Measurements from ENCODE around the gene RUNX1. TPM values are rescaled to one million over a fixed set of nuclear protein-coding genes. Genes with fewer than 3 reads are reported as not detected.

RUNX1 gene
- polyA plus RNA-seq, 1 donor from 2014 or later: 9.2 TPM

DNA sequence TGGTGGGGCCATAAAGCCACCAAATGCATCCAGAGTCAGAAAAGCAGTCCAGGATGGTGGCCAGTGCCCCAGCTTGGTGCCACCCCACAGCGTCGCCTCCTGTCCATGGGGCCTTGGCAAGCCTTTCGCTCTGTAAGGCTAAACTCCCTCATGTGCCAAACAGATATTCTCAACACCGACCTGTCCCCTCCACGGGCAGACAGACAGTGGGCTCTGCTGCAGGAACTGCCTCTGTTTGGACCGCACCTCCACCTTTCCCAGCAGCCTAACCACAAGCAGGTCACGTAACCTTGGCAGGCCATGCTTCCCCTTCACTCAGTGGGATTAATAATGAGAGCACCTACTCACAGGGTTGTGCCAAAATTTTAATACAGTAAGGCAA lies 11.7 kb downstream of the RUNX1 start:
- Mint-ChIP-seq H3K9me3 (no peaks in the 10 kb centered on the region), H3K27me3 (peaks cover 4% of the 10 kb centered on the region), H3K4me3 (peak overlapping the region in 1 of 4 donors; percentile 63), H3K4me1 (peaks cover 14 to 43% (median 18%) of the 10 kb centered on the region in 3 donors), H3K36me3 (peaks cover 2% of the 10 kb centered on the region), H3K27ac (peak overlapping the region in 1 of 3 donors; percentile 87)

DNA sequence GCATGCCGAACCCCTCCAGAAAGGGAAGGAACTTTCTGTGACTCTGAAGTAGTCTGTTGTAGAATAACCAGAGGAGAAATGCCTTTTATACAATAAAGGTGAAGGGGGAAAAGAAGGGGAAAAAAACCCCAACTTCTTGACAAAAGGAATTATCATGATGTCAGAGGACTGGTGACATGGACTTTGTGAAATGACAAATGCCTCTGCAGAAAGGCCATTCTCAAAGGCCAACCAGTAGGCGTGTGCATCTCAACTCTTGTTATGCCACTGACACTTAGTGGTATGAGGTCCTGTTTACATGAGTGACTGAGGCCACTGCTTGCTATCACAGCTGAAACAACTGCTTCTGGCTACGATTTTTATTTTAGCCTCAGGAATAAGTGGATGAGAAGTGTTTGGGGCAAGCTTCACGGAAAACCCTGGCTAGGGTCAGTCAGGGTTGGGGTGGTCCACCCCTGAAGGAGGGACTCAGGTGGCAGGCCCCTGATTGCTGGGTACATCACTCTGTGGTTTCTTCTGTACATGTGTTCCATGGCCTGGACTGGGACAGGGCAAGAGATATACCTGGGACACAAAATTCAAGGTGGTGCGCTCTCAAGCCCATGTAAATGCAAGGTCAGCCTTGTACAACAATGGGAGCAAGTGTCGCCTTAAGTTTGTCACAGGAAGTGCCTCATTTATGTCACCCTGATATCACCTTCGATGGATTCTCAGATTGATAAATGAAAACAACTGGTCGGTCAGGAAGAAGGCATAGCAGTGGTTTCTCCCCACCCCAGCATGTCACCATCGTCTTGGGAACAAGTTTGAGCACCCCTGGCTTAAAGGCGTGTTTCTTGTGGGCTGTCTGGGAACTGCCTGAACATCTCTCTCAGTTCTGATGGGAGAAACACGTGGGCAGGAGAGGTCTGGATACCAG lies 12.4 kb downstream of the RUNX1 start:
- H3K27ac Mint-ChIP-seq: no peak overlapping the region
- H3K4me1 Mint-ChIP-seq: peaks cover 16 to 39% (median 18%) of the 10 kb centered on the region in 3 donors
- H3K4me3 Mint-ChIP-seq: no peak overlapping the region
- peaks cover 4% of the 10 kb centered on the region for H3K27me3 Mint-ChIP-seq
- H3K9me3 Mint-ChIP-seq: no peaks in the 10 kb centered on the region
- H3K36me3 Mint-ChIP-seq: peaks cover 2% of the 10 kb centered on the region

DNA sequence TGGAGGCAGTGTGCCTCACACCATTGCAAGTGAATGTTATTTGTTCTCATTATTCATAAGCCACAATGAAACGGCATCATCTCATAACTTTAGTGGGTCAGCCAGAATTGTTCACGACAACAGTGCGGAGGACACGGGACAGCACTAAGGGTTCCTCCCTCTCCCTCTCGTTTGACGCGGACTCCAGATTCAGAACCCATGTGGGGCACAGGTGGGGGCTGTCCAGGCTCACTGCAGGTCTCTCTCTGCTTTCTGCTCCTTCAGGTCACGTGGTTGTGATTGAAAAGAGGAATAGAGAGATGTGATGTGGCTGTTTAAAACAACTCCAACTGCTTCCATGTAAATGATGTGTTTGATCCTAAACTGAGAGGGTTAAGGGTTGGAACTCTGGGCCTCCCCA lies 13.5 kb downstream of the RUNX1 start:
- Mint-ChIP-seq H3K36me3 (peaks cover 3% of the 10 kb centered on the region), H3K27ac (peak overlapping the region in 1 of 3 donors; percentile 47), H3K27me3 (no peaks in the 10 kb centered on the region), H3K9me3 (no peaks in the 10 kb centered on the region), H3K4me1 (peaks cover 11 to 34% (median 11%) of the 10 kb centered on the region in 3 donors), H3K4me3 (no peak overlapping the region)

DNA sequence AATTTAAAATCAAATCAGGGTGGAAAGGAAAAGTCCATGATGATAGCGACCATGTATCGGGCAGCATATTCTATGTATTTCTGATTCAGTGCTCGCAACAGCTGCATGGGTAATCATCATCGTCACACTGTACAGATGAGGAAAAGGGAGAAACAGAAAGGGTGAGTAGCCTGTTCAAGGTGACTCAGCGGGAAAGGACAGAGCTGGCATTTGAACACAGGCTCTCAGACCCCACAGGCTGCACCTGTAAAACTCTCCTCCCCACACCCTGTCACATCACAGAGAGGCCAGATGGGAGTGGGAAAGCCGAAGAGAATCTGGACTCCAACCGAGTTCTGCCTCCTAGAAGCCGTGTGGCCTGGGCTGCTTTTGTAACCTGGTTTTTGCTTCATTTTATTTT lies 14.0 kb downstream of the RUNX1 start:
- Mint-ChIP-seq H3K36me3 (peaks cover 3% of the 10 kb centered on the region), H3K4me1 (peaks cover 7 to 36% (median 12%) of the 10 kb centered on the region in 3 donors), H3K27me3 (no peaks in the 10 kb centered on the region), H3K9me3 (peaks cover 0 to 2% (median 0%) of the 10 kb centered on the region in 3 donors), H3K4me3 (peak overlapping the region in 1 of 4 donors; percentile 41), H3K27ac (no peak overlapping the region)

DNA sequence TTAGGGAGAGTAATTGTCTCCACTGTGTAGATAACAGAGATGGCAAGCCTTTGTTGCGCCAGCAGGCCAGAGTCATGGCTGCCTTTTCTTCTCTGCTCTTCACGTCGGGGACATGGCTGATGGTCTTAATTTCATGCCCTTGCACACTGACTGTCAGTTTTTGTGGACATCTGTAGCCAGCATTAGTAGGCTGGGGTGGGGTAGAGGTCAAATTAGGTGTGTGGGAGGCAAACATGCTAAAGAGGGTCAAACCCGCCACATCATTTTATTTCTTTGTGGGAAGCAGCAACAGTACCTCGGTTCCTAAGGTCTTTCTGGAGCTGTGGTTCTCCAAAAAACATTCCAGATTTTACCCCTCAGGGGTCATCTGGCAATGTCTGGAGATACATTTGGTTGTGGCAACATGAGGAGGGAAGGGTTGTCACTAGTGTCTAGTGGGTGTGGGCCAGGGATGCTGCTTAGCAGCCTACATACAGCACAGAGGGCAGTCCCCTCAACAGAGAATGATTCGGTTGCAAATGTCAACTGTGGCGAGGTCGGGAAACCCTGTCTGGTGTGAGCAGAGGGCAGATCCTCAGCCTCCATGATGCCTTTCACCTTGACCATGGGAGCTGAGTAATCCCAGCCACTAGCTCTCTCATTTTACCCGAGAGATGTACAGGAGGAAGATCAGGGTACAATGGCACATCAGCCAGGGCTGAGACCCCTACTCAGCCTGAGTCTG lies 14.7 kb downstream of the RUNX1 start:
- H3K27me3 Mint-ChIP-seq: no peaks in the 10 kb centered on the region
- H3K4me1 Mint-ChIP-seq: peaks cover 4 to 34% (median 10%) of the 10 kb centered on the region in 3 donors
- H3K27ac Mint-ChIP-seq: no peak overlapping the region
- H3K4me3 Mint-ChIP-seq: no peak overlapping the region
- H3K36me3 Mint-ChIP-seq: peaks cover 3% of the 10 kb centered on the region
- peaks cover 0 to 2% (median 0%) of the 10 kb centered on the region in 3 donors for H3K9me3 Mint-ChIP-seq

DNA sequence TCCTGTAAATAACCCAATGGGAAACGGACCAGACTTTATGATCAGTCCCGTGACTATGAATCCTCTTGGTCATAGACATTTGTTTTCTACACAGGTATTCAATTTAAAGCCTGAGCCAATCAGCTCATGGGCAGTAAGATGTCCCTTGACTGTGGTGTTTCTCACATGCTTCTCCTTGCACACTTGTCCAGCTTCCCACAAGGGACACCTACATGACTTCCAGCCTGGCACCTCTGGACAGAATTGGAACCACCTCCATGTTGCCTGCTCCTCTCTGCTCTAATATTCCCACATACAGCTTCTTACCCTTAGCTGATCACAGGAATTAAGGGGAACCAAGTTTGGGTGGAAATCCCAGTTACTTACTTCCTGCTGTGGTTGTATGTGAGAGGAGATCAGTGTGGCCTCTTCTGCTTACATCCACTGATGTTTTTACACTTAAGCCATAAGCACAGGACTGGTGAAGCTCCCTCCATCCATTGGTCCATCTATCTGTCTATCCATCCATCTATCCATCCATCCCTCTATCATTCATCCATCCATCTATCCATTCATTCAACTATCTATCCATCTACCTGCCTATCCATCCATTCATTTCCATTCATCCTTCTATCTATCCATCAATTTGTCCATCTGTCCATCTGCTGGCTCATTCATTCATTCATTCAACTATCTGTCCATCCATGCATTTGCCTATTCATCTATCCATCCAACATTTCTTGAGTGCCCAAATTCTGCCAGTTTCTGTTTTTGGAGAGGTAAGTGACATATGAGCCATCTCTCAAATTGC lies 16.4 kb downstream of the RUNX1 start:
- Mint-ChIP-seq H3K4me3 (peak overlapping the region in 1 of 4 donors; percentile 1), H3K27me3 (no peaks in the 10 kb centered on the region), H3K9me3 (peaks cover 0 to 2% (median 0%) of the 10 kb centered on the region in 3 donors), H3K27ac (no peak overlapping the region), H3K4me1 (peaks cover 13 to 44% (median 19%) of the 10 kb centered on the region in 3 donors), H3K36me3 (peaks cover 3% of the 10 kb centered on the region)

DNA sequence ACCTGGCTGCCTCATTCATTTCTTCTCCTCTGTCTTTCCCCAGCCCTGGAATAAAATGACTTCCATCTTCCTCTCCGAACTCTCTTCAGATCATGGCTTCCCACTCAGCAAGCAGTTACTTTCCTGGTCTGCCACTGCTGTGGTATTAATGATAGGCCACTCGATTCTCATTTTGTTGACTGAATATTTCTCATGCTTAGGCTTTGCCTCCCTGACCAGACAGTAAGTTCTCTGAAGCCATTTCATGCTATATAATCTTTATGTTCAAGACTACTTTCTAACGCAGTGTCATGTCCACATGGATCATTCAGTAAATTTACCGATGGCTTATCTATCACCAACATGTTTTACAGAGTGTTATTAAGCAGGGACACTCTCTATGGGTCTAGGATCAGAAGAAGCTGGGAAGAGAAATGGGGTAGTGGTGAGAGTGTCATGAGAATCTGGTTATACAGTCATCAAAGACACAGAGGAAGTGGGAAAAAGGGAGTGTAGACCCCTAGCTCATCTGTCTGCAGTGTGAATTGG lies 20.6 kb downstream of the RUNX1 start:
- H3K4me3 Mint-ChIP-seq: peak overlapping the region in 2 of 4 donors; percentile 6 to 63
- peaks cover 0 to 2% (median 0%) of the 10 kb centered on the region in 3 donors for H3K9me3 Mint-ChIP-seq
- H3K27me3 Mint-ChIP-seq: no peaks in the 10 kb centered on the region
- H3K4me1 Mint-ChIP-seq: peaks cover 35 to 54% (median 42%) of the 10 kb centered on the region in 3 donors
- peaks cover 9% of the 10 kb centered on the region for H3K36me3 Mint-ChIP-seq
- peak overlapping the region; percentile 37 to 95 (median 93) for H3K27ac Mint-ChIP-seq

DNA sequence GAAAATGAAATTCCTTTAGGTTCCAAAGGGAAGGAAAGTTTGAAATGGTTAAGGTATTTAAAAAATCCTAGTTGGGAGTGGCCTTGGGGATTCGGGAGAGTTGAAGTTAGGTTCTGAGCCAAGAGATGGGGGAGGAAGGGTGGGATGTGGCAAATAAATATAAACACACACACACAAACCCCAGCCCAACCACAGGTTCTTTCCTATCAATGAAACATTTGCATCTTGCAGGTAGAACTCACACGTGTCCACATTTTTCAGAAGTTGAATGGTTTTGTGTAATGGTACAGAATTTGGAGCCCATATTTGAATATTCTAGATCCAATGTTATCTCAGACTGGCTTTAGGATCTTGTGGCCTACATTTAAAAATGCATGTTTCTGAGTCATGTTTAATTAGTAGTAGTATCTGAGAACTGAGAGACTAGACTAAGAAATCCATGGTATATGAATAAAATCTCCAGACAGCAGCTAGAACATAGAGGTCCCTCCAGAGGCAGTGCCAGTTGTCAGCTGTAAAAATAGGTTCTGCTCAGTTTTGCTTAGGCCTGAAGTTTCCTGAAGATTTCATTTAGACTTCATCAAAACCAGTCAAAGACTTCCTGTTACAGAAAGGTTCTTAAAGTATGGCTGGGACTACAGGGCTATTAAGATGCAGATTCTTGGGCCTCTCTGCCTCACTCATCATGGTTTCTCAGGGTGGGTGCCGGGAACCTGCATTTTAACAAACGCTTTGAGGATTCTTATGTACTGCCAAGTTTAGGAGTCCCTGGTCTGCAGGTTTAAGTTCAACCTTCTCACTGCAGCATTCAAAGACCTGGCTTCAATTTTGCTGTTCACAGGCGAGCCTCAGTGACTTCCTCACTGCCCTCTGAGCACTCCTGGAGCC lies 21.3 kb downstream of the RUNX1 start:
- Mint-ChIP-seq H3K4me1 (peaks cover 35 to 51% (median 39%) of the 10 kb centered on the region in 3 donors), H3K27me3 (no peaks in the 10 kb centered on the region), H3K4me3 (peak overlapping the region in 3 of 4 donors; percentile 83 to 97 (median 87)), H3K27ac (peak overlapping the region; percentile 93 to 98 (median 98)), H3K9me3 (peaks cover 0 to 2% (median 0%) of the 10 kb centered on the region in 3 donors), H3K36me3 (peaks cover 9% of the 10 kb centered on the region)

DNA sequence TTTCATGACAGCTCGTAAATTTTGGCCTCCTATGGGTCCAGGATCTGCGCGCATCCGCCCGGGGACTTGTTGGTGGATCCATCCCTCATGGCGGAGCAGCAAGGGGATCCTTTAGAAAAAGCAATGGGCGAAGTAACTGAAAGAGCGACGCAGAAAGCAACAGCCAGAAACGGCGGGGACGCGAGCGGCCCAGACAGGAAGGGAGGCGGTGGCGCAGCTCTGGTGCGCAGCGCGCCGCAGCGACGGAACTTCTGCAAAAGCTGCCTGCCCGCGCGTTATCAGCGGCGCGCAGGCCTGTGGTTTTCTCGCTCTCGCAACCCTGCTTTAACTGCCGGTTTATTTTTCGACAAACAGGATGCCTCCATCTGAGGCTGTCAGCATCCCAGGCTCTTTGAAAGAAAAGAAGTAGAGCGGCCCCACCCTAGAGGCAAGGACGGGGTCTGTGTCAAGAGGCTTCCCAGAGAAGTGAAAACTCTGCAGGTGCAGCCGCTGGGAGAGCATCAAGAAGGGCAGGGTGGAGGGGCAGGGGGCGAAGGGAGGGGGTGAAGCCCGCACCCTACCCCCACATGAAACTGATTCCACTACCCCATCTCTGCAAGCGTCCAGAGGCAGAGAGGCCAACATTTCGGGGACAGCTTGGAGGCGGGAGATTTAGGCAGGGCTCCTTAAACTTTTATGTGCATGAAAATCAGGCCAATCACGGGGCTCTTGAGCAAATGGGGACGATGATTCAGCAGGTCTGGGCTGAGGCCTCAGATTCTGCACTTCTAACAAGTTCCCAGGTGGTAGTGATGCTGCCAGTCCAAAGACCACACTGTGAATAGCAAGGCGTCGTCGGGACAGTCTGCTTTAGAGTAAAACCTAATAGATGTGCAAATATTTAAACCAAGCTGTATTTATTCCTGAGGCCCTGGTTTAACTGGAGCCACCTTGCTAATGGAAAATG lies 22.2 kb downstream of the RUNX1 start:
- peak overlapping the region; percentile 80 to 97 (median 88) for H3K4me3 Mint-ChIP-seq
- peak overlapping the region; percentile 93 to 98 (median 98) for H3K27ac Mint-ChIP-seq
- H3K27me3 Mint-ChIP-seq: no peaks in the 10 kb centered on the region
- peaks cover 0 to 2% (median 0%) of the 10 kb centered on the region in 3 donors for H3K9me3 Mint-ChIP-seq
- H3K36me3 Mint-ChIP-seq: peaks cover 9% of the 10 kb centered on the region
- H3K4me1 Mint-ChIP-seq: peaks cover 35 to 49% (median 38%) of the 10 kb centered on the region in 3 donors

DNA sequence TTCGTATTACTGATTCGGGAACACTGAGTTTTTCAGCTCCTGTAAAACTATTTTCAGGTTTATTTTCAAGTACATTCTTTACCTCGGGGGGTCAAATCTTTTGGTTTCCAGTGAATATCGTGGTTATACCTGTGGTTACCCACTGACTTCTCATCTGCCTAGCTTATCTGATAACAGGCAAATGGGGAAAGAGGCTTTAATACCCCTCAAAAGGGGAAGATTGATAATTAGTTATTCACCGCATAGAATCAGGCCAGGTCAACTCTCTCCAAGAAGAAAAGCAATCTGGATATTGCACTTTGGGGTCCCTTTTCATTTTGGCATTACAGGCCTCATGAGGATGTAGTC lies 23.0 kb downstream of the RUNX1 start:
- peak overlapping the region; percentile 54 to 97 (median 84) for H3K4me3 Mint-ChIP-seq
- H3K4me1 Mint-ChIP-seq: peaks cover 35 to 47% (median 37%) of the 10 kb centered on the region in 3 donors
- H3K36me3 Mint-ChIP-seq: peaks cover 8% of the 10 kb centered on the region
- peaks cover 0 to 2% (median 0%) of the 10 kb centered on the region in 3 donors for H3K9me3 Mint-ChIP-seq
- no peaks in the 10 kb centered on the region for H3K27me3 Mint-ChIP-seq
- H3K27ac Mint-ChIP-seq: peak overlapping the region; percentile 74 to 98 (median 93)

DNA sequence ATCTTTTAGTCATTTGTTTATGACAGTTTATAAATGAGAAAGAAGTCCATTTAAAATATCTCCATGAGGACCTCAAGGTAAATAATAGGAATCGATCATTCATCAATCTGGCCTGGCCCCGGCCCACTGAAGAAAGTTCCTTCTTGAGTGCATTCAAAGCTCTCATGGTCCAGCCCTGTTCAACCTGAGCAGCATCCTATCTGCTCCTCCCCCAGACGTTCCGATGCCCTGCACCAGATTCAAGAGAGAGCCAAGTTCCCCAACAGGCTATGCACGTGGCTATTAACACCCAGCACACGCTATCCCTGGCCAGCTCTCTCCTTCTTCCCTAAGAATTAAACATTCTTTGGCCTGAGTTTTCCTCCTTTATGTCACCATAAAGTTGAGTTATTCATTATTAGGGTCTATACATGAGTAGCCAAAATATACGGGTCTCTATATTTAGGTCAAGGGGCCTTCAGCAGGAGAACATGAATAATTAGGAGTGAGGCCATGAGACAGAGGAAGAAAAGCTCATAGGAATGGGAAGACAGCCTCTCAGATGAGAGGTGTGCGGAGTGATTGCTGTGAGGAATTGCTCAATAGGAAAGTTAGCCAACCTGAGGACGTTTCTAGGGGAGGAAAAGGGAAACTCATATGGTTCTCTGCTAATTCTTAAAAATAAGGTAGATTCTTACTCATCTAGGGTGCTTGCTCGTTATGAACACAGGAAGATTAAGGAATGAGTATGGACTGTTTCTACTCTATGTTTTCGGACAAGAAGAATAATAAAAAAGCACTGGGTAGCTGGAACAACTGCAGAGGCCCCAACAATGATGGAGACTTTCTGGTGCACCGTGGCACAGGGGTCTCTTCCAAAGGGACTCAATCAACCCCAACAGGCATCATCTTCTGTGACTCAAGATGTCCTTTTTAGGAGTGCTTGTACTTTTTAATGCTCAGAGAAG lies 23.6 kb downstream of the RUNX1 start:
- Mint-ChIP-seq H3K4me1 (peaks cover 37 to 48% (median 42%) of the 10 kb centered on the region in 3 donors), H3K9me3 (peaks cover 0 to 2% (median 0%) of the 10 kb centered on the region in 3 donors)

DNA sequence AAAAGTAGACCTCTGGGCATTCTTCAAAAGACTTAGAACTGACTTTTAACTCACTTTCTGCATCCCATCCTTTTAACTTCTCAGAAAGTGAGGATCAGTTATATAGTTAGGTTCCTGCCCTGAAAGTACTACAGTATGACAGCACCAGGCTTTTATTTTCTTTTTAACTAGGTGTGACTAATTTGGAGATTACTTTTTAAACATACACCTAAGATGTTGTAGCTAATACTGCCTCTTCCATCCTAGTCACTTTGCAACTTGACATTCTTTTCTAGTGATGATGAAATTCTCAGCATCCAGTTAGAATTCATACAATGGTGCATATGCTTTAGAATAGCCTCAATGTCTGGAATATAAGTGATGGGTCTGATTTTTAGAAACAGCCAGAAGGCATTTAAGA lies 24.6 kb downstream of the RUNX1 start:
- Mint-ChIP-seq H3K4me3 (no peak overlapping the region), H3K4me1 (peaks cover 39 to 48% (median 47%) of the 10 kb centered on the region in 3 donors), H3K36me3 (peaks cover 11% of the 10 kb centered on the region), H3K27me3 (no peaks in the 10 kb centered on the region), H3K27ac (peak overlapping the region; percentile 4 to 98 (median 93)), H3K9me3 (no peaks in the 10 kb centered on the region)

More for the DNA sequence above, 23.6 kb downstream of the RUNX1 start:
- Mint-ChIP-seq H3K27ac (peak overlapping the region; percentile 74 to 98 (median 93)), H3K36me3 (peaks cover 8% of the 10 kb centered on the region), H3K27me3 (no peaks in the 10 kb centered on the region), H3K4me3 (peak overlapping the region; percentile 54 to 97 (median 84))
